Right atrium auricular region (tissue), 2 donors: Measurements from ENCODE around the gene ASCC3. TPM values are rescaled to one million over a fixed set of nuclear protein-coding genes. Genes with fewer than 3 reads are reported as not detected.

Experiments used
- DNase-seq: peaks from one replicate; pipeline ENCODE4 v3.0.0-alpha.2; 2019; ENCODE audit warnings: low spot score
- H3K27ac ChIP-seq, 2 donors: fragments of 200-600 bp; sonication (generic); 1 replicate in 1 of 2; 2 replicates in 1 of 2; pipeline ENCODE4 v1.5.1; 2016 to 2019
- H3K27me3 ChIP-seq, 2 donors: fragments of 200-600 bp; sonication (generic); one replicate each; pipeline versions ENCODE4 v1.5.1 to v1.6.0; 2017 to 2019
- H3K36me3 ChIP-seq: fragments of 200-600 bp; sonication (generic); one replicate; pipeline ENCODE4 v1.5.1; 2016
- H3K4me1 ChIP-seq, 2 donors: fragments of 200-600 bp; sonication (generic); one replicate each; pipeline versions ENCODE4 v1.5.1 to v1.6.0; 2017 to 2019
- H3K4me3 ChIP-seq, 2 donors: fragments of 200-600 bp; sonication (generic); 1 replicate in 1 of 2; 2 replicates in 1 of 2; pipeline ENCODE4 v1.5.1; 2017 to 2019; ENCODE audit warnings: mild to moderate bottlenecking in 1 of 2, moderate library complexity in 1 of 2
- H3K9me3 ChIP-seq, 2 donors: fragments of 200-600 bp; sonication (generic); one replicate each; pipeline ENCODE4 v1.5.1; 2019
- total RNA-seq, 2 donors: library from RNA; depleted of rRNA; stranded (reverse); fragments of >200 nt; gene quantifications; one replicate each; pipeline ENCODE4 v1.1.0, GENCODE V29; 2016
- TF ChIP-seq, protein P1 (sequence below), 2 donors: fragments of 200-600 bp; sonication (generic); IDR thresholded peaks; one replicate each; pipeline ENCODE4 v1.5.1; 2019; ENCODE audit warnings: antibody characterized with exemption in 2 of 2

ASCC3 gene
- total RNA-seq, 2 donors from 2014 or later, result 18.7 to 20.0 TPM

DNA sequence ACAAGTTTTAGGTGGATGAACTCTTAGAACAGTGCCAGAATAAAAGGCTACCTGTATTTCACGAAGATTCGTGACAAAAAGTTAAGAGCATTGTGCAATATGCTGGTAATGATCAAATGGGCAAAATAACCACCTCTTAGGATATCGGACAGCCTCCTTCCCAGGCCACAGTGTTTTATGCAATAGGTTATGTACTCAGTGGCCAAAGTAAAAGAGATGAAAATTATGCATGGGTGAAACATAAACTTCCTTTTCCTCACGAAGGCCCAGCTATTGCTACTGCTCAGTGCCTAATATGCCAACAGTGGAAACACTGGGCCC lies 262.8 kb downstream of the ASCC3 start:
- no peaks in the 10 kb centered on the region for H3K36me3 ChIP-seq

DNA sequence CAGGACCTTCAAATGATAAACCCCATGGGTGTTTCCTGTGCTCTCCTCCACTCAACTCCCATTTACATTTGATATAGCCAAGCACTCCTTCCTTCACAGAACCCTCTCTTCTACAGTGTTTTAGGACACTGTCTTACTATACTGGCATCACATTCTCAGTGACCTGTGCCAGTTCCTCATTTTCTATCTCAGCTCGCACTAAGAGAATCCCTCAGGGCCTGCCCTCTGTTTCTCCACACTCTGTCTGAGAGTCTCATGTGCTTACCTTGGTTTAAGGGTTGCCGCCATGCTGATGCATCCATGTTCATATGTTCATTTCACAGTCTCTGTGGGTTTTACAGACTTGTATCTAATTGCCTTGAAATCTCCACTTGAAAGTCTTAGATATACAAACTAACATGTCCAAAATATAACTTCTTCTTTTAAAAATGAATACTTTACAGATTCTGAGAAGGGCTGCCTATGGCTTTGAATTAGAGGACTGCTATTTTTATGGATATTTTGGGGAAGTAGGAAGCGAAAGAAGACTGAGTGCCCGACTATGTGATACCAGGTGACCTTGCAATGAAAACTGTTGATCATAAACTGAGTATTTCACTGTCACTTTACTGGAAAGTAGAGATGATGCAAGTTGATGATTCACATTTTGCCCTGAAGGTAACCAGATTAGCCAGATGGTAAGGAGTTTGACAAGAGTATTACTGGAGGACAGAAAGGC lies 263.3 kb downstream of the ASCC3 start:
- no peaks in the 10 kb centered on the region for H3K36me3 ChIP-seq
- H3K27ac ChIP-seq, result no peak overlapping the region
- H3K27me3 ChIP-seq, result no peaks in the 10 kb centered on the region
- H3K4me1 ChIP-seq, result no peaks in the 10 kb centered on the region
- H3K4me3 ChIP-seq, result no peak overlapping the region
- H3K9me3 ChIP-seq, result no peaks in the 10 kb centered on the region
- DNase-seq, result no peak
- TF ChIP-seq, protein P1, sequence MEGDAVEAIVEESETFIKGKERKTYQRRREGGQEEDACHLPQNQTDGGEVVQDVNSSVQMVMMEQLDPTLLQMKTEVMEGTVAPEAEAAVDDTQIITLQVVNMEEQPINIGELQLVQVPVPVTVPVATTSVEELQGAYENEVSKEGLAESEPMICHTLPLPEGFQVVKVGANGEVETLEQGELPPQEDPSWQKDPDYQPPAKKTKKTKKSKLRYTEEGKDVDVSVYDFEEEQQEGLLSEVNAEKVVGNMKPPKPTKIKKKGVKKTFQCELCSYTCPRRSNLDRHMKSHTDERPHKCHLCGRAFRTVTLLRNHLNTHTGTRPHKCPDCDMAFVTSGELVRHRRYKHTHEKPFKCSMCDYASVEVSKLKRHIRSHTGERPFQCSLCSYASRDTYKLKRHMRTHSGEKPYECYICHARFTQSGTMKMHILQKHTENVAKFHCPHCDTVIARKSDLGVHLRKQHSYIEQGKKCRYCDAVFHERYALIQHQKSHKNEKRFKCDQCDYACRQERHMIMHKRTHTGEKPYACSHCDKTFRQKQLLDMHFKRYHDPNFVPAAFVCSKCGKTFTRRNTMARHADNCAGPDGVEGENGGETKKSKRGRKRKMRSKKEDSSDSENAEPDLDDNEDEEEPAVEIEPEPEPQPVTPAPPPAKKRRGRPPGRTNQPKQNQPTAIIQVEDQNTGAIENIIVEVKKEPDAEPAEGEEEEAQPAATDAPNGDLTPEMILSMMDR (IDR thresholded peaks at IDR 0.05), result no peak

More for the DNA sequence above, 262.8 kb downstream of the ASCC3 start:
- DNase-seq, result no peak
- TF ChIP-seq, protein P1 (IDR thresholded peaks at IDR 0.05), result no peak
- Histone ChIP-seq H3K4me1 (no peaks in the 10 kb centered on the region), H3K4me3 (no peak overlapping the region), H3K27ac (no peak overlapping the region), H3K9me3 (no peaks in the 10 kb centered on the region), H3K27me3 (no peaks in the 10 kb centered on the region)

DNA sequence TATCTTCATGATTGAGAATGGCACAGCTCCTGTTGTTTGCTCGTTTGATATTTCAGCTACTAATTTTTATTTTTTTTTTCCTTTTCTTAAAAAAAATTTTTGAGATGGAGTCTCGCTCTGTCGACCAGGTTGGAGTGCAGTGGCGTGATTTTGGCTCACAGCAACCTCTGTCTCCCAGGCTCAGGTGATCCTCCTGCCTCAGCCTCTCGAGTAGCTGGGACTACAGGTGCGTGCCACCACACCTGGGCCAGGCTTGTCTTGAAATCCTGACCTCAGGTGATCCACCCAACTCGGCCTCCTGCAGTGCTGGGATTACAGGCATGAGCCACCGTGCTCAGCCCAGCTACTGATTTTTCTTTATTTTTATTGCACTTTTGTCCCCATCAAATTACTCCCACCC lies 266.2 kb downstream of the ASCC3 start:
- Histone ChIP-seq H3K4me3 (no peak overlapping the region), H3K27me3 (no peaks in the 10 kb centered on the region), H3K4me1 (no peaks in the 10 kb centered on the region), H3K27ac (no peak overlapping the region), H3K36me3 (no peaks in the 10 kb centered on the region), H3K9me3 (no peaks in the 10 kb centered on the region)
- TF ChIP-seq, protein P1 (IDR thresholded peaks at IDR 0.05), result no peak
- no peak for DNase-seq

DNA sequence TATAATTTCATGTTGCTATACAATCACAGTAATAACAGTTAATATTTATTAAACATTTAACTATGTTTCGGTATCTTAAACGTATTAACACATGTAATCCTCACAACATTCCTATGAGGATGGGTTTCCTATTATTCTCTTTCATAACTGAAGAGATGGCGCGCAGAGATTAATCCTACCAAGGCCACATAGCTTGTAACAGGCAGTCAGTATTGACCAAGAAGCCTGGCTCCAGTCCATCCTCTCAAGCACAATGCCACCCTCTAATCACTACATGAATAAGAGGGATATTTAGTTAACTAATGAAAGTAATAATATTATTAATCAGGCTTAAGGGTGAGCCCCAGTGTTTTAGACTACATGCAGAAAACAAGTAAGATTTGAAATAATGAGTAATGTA lies 266.7 kb downstream of the ASCC3 start:
- DNase-seq, result no peak
- TF ChIP-seq, protein P1 (IDR thresholded peaks at IDR 0.05), result no peak

DNA sequence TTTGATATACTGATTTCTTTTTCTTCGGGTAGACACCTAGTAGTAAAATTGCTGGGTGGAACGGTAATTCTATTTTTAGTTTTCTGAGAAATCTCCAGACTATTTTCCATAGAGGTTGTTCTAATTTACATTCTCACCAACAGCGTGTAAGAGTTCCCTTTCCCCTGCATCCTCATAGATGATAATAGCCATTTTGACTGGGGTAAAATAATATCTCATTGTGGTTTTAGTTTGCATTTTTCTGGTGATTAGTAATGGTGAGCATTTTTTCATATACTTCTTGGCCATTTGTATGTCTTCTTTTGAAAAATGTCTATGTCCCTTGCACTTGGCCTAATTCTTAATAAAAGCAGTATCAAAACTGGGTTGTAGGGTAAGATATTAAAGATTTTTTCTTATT lies 267.5 kb downstream of the ASCC3 start:
- Histone ChIP-seq H3K27me3 (no peaks in the 10 kb centered on the region), H3K36me3 (no peaks in the 10 kb centered on the region), H3K4me3 (no peak overlapping the region), H3K9me3 (no peaks in the 10 kb centered on the region), H3K4me1 (no peaks in the 10 kb centered on the region), H3K27ac (no peak overlapping the region)
- no peak for DNase-seq
- TF ChIP-seq, protein P1 (IDR thresholded peaks at IDR 0.05), result no peak

More for the DNA sequence above, 266.7 kb downstream of the ASCC3 start:
- no peaks in the 10 kb centered on the region for H3K36me3 ChIP-seq
- no peaks in the 10 kb centered on the region for H3K27me3 ChIP-seq
- no peaks in the 10 kb centered on the region for H3K9me3 ChIP-seq
- H3K27ac ChIP-seq, result no peak overlapping the region
- H3K4me1 ChIP-seq, result no peaks in the 10 kb centered on the region
- H3K4me3 ChIP-seq, result no peak overlapping the region

DNA sequence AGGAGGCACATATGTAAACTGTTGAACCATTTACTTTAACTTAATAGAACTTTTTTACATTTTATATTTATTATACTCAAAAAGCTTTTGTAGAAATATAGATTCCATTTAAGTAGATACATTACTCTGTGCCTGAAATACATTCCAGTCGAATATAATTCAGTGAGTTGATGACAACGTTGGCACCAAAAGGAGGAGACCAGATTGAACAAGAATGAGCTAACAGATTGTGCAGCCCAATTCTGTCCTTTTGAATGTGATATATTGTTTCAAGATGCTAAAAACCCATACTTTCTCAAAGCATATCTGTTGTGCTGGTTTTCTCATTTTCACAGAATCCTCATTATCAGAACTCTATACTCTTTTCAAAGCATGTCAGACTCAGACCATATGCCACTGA lies 269.0 kb downstream of the ASCC3 start:
- no peak overlapping the region for H3K27ac ChIP-seq
- H3K27me3 ChIP-seq, result no peaks in the 10 kb centered on the region
- no peaks in the 10 kb centered on the region for H3K4me1 ChIP-seq
- no peak overlapping the region for H3K4me3 ChIP-seq
- TF ChIP-seq, protein P1 (IDR thresholded peaks at IDR 0.05), result no peak
- no peaks in the 10 kb centered on the region for H3K36me3 ChIP-seq
- H3K9me3 ChIP-seq, result no peaks in the 10 kb centered on the region
- no peak for DNase-seq
